Mesenteric fat pad (tissue), 1 donor: Measurements from ENCODE around the gene AGBL4. TPM values are rescaled to one million over a fixed set of nuclear protein-coding genes. Genes with fewer than 3 reads are reported as not detected.

Experiments
- DNase-seq: peaks from one replicate; pipeline ENCODE4 v3.0.0-alpha.2; 2020; ENCODE audit warnings: low spot score
- total RNA-seq: library from RNA; stranded (reverse); fragmentation: NEBNext Ultra II Directional; extraction: Animal tissue kit (Norgen Biotek cat#: 25700); gene quantifications from one replicate; pipeline ENCODE4 v1.2.1, GENCODE V29; 2021
- donor health status: DM: yes; HTN: yes; CAD: no.

Gene AGBL4
- total RNA-seq, 1 donor from 2014 or later: 0.26 TPM

GRCh38 chr1:48691429-48692001 is 1332.2 kb downstream of the AGBL4 start:
- DNase-seq: peak; percentile 6

GRCh38 chr1:48688102-48688760 is 1335.5 kb downstream of the AGBL4 start:
- DNase-seq: no peak

GRCh38 chr1:48687282-48688045 is 1336.3 kb downstream of the AGBL4 start:
- no peak for DNase-seq

- no peak for DNase-seq
Measured at GRCh38 chr1:48686159-48686558, 1337.6 kb downstream of the AGBL4 start.

- no peak for DNase-seq
Measured at GRCh38 chr1:48684381-48684780, 1339.4 kb downstream of the AGBL4 start.

- DNase-seq: no peak
Measured at GRCh38 chr1:48683839-48684238, 1339.9 kb downstream of the AGBL4 start.

GRCh38 chr1:48681476-48682305 is 1342.1 kb downstream of the AGBL4 start:
- DNase-seq: no peak

- no peak for DNase-seq
Measured at GRCh38 chr1:48680411-48681035, 1343.2 kb downstream of the AGBL4 start.

GRCh38 chr1:48679859-48680258 is 1343.9 kb downstream of the AGBL4 start:
- DNase-seq: no peak

- DNase-seq: no peak
Measured at GRCh38 chr1:48678710-48679505, 1344.8 kb downstream of the AGBL4 start.

GRCh38 chr1:48677306-48678287 is 1346.2 kb downstream of the AGBL4 start:
- DNase-seq: no peak

- DNase-seq: no peak
Measured at GRCh38 chr1:48676822-48677221, 1346.9 kb downstream of the AGBL4 start.

GRCh38 chr1:48676376-48676775 is 1347.4 kb downstream of the AGBL4 start:
- DNase-seq: no peak

GRCh38 chr1:48675251-48675650 is 1348.5 kb downstream of the AGBL4 start:
- no peak for DNase-seq

GRCh38 chr1:48674641-48675040 is 1349.1 kb downstream of the AGBL4 start:
- DNase-seq: no peak

- no peak for DNase-seq
Measured at GRCh38 chr1:48673332-48674105, 1350.2 kb downstream of the AGBL4 start.

- no peak for DNase-seq
Measured at GRCh38 chr1:48671578-48671977, 1352.2 kb downstream of the AGBL4 start.
